GM18505 (cell line): ENCODE results near the gene LSR.
"Not testable (repeated sequence)": the region's sequence is repeated elsewhere in the genome, so short reads cannot be mapped to it uniquely, and the experiment has no call there.

Experiments used
- ATAC-seq: cut with Tn5 transposase; IDR thresholded peaks from one replicate; pipeline ENCODE4 v1.9.1; 2021; ENCODE audit not compliant: unreplicated experiment
- POLR2A ChIP-seq: IDR thresholded peaks from 4 replicates; pipeline ENCODE4 v1.6.1; 2011; ENCODE audit warnings: borderline replicate concordance; ENCODE audit not compliant: insufficient read depth, insufficient read length; ENCODE audit errors: extremely low read depth

Gene LSR

DNA sequence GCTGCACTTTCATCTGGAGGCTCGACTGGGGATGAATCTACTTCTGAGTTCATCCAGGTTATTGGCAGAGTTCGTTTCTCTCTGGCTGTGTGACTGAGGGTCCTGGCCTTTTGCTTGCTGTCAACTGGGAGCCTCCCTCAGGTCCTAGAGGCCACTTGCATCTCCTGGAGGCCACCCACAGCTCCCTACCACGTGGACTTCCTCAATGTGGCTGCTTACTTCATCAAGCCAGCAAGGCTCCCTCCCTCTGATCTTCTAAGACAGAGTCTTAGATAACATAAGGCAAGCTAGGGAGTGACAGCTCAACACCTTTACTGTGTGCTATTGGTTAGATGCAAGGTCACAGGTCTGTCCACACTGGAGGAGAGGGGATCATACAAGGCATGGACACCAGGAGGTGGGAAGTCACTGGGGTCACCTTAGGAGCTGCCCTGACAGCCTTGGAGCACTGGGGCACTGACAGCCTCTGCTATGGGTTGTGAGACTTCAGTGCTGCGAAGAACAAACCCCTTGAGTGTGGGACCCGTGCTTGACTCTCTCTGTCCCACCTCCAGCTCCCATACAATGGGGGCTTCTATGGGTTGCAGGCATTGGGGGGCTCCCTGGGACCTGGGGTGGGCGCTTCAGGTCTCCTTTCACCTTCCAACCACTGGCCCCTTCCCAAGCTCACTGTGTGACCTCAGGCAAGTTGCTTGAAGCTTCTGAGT, 25.6 kb upstream of the LSR start:
- TF ChIP-seq POLR2A, result no peak
- ATAC-seq, result no peak

DNA sequence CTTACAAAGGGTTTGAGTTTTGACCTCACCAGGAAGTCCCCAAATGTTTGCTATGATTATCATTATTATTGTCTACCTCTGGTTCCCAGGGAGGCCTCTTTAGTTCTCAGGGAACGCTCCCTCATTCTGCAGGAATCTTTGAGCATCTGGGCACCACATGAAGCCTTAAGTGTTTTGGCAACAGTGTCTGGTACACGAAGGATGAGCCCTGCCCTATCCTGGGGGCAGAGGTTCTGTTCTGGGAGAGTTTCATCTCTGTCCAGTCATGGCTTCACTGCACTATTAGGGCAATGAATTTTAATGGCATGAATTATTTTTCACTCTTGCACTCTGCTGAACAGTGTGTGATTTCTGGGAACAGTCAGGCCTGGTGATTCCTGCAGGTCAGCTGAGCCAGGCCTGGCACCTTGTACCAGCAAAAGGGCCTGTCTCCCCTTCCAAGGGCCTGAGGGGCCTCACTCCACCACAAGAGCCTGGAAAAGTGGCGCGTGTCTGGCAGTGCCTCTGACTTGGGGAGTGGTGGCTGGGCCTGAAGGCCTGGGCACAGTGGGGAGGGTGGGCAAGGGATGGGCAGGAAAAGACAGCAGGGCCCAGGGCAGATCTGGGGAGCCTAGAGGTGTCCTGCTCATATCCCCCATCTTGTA, 24.8 kb upstream of the LSR start:
- TF ChIP-seq POLR2A, result no peak
- ATAC-seq, result no peak

DNA sequence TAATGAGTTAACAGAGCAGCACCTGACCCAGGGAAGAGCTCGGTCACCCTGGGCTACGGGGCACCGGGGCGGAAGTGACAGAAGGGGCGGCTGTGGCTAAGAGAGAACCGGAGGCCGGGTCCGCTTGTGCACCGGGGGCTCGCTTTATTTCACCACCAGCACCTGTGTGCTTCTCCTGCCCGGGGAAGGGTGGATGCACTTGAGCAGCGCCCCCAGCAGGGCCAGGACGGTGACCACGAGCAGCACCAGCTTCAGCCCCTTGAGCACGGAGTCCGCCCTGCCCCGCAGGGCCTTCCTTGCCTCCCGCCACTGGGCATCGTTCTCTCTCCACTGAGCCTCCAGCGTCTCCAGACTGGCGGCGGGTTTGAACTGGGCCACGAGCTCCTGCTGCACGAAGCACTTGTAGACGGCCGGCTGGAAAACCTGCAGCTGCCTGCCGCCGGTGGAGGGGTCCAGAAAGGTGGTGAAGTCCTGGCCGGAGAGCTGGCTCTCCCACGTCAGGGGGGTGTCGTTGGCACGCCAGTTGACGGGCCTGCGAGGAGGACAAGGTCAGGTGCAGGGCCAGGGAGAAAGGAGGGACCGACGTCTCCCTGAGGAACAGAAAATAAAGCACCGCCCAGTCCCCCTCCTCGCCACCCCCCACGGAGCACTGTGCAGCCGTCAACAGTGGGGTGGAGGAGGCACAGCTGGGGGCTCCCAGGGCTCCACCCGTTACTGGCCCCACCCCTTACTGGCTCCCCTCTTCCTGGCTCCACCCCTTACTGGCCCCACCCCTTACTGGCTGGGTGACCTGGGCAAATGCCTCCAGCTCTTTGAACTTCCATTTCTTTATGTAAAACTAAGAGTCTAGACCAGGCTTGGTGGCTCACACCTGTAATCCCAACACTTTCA, 23.9 kb upstream of the LSR start:
- TF ChIP-seq POLR2A, result no peak
- ATAC-seq, result no peak

DNA sequence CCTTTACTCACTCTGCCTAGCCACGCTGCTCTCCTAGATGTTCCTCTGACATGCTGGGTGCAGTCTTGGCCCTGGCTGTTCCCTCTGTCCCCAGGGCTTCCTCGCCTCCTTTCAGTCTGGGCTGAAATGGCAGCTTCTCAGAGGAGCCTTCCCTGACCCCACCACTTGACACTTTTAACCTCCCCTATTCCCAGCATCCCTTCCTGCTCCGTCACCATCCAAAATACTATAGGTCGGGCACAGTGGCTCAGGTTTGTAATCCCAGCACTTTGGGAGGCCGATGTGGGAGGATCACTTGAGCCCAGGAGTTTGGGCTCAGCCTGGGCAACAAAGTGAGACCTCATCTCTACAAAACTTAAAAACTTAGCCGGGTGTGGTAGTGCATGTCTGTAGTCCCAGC, 22.9 kb upstream of the LSR start:
- no peak for TF ChIP-seq POLR2A
- no peak for ATAC-seq

DNA sequence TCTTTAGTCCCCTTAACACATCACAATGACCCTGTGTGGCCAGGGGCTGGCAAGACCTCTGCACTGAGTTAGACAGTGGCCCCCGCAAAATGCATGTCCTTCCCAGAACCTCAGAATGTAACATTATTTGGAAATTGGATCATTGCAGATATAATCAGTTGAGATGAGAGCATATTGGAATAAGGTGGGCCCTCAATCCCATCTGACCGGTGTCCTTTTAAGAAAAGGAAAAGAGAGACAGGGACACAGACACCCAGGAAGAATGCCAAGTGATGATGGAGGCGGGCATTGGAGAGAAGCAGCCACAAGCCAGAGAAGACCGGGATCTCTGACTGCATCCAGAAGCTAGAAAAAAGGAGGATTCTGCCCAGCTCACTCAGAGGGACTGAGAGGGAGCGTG, 22.1 kb upstream of the LSR start:
- TF ChIP-seq POLR2A, result no peak

DNA sequence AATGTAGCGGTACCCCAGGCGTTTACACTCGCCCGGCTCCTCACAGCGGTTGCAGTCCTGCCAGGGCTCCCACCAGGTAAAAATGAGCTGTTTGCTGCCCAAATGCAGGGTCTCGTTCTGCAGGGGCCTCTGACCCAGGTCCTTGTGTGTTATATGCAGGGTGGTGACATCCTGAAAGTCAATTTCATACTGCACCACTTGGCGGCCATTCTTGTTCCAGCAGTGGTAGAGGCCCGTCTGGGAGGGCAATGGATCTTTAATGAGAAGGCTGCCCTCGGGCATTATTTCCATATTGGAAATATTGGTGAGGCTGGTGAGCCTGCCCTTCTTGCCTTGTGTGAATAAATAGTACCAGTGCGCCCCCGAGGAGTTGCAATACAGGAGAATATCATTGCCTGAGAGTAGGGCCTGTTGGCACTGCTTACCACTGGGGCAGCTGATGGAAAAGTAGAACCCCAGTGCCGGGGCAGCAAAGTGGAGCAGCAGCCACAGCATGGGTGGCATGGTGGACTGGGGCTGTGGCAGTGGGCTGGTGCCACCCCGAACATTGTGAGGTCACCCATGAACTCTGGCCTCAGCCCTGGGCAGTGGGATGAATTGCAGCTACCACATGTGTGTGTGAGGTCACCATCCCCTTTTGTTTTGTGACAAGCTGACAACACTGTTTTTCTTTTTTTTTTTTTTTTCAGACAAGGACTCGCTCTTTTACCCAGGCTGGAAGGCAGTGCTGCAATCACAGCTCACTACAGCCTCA, 20.4 kb upstream of the LSR start, which contains the start of gene FAM187B:
FAM187B (minus strand) TSS at position 563 of the 754 bp plus-strand sequence; CDS start at position 504, 59 bp downstream.
- TF ChIP-seq POLR2A, result no peak
- no peak for ATAC-seq

More for the DNA sequence above, 22.1 kb upstream of the LSR start:
- no peak for ATAC-seq

DNA sequence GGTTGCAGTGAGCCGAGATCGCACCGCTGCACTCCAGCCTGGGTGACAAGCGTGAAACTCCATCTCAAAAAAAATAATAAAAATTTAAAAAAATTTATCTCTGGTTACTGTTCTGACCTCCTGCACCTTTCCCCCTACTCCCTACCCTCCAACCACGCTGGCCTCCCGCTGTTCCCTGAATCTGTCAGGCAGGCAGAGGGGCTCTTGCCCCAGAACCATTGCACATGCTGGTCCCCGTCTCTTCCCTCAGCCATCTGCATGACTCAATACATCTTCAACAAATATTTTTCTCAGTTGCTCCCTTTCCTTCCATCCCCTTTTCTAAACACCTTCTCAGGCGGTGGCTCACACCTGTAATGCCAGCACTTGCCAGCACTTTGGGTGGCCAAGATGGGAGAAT, 19.2 kb upstream of the LSR start:
- no peak for TF ChIP-seq POLR2A

DNA sequence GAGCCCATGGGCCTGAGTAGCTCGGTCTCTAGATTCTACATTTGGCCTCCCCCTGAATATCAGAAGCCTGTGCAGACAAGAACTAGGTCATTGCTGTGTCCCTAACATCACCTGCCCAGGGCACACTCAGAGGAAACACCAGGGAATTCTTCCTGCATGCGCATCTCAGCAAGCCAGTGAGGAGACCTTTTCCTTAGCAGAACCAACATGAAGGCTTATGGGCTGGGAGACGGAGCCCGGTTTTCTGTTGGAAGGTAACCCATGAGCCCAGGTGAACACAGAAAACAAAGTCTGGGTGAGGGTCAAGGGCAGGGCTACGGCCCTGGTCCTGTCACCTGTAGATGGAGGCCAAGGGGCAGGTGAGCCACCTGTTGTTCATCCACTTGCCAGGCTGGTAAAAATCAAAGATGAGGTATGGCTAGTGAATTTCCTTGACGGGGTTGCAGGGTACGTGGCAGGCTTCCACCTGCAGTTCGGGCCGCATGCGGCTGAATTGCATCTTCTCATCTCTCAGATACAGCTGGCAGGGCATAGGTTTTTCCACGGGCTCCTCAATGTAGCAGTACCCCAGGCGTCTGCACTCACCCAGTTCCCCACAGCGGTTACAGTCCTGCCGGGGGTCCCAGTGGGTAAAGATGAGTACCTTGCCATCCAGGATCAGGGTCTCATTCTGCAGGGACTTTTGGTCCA, 16.7 kb upstream of the LSR start:
- TF ChIP-seq POLR2A, result no peak
- no peak for ATAC-seq

More for the DNA sequence above, 19.2 kb upstream of the LSR start:
- no peak for ATAC-seq

DNA sequence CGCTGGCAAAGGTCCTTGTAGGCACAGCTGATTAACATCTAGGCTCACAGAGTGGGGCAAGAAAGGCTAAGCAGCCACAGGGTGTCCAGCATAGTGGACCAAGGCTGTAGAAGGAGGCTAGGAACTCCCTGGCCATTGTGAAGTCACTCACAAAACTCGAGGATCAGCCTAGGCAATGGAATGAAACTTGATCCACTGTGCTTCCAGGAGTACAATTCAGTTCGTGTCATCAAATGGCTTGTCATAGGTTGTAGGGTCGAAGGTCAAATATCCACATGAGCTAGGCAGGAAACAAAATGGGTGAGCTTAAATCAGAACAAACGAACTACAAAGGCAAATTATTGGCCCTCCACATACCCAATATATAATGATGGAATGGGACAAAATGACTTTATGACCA, 15.9 kb upstream of the LSR start:
- ATAC-seq, result no peak
- no peak for TF ChIP-seq POLR2A

DNA sequence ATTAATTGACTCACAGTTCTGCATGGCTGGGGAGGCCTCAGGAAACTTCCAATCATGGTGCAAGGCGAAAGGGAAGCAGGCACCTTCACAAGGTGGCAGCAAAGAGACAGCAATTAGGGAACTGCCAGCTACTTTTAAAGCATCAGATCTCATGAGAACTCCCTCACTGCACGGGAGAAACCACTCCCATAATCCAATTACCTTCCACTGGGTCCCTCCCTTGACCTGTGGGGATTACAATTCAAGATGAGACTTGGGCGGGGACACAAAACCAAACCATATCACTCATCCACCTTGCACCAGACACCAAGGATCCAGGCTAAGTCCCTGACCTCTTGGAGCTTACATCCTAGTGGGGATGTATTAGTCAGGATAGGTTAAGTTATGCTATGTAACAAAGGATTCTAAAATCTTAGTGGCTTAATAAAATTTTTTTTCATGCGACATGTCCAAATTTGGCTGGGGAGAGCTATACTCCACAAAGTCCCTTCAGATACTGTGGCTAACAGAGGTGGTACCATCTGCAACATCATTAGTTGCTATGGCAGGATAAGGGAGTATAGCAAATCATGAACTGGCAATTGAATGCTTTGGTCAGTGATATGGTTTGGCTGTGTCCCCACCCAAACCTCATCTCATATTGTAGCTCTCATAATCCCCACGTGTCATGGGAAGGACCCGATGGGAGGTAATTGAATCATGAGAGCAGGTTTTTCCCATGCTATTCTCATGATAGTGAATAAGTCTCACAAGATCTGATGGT, 12.0 kb upstream of the LSR start:
- no peak for TF ChIP-seq POLR2A
- no peak for ATAC-seq

DNA sequence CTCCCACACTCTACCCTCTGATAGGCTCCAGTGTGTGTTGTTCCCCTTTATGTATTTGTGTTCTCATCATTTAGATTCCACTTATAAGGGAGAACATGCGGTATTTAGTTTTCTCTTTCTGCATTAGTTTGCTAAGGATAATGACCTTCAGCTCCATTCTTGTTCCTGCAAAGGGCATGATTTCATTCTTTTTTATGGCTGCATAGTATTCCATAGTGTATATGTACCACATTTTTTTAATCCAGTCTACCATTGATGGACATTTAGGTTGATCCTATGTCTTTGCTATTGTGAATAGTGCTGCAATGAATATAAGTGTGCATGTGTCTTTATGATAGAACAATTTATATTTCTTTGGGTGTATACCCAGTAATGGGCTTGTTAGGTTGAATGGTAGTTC, 9.2 kb upstream of the LSR start:
- not testable (repeated sequence) for ATAC-seq

DNA sequence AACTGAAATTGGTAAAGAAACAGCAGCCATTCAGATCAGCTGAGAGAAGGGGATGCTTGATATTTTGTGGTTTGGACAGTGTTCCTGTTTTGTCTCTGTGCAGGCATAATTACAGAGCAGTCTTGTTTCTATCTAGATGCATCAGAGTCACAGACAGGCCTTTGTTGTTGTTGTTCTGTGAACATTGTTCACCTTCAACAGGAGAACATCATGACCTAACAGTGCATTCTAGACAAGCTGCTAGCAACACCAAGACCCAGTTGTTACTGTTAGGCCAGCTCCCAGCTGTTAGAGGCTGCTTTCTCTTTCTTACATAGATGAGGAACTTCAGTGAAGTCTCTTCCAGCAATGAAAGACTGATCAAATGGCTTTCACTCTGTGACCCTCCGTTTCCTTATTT, 8.5 kb upstream of the LSR start:
- no peak for TF ChIP-seq POLR2A
- ATAC-seq, result no peak

DNA sequence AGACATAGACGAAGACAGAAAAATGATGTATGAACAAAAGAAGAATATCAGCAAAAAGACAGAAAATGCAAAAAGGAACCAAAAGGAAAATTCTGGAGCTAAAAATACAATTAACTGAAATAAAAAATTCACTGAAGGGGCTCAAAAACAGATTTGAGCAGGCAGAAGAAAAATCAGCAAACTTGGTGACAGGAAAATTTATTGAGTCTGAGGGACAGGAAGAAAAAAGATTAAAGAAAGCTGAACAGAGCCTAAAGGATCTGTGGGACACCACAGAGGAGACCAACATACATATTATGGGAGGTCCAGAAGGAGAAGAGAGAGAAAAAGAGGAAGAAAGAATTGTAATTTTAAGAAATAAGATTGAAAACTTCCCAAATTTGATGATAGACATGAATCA, 7.4 kb upstream of the LSR start:
- TF ChIP-seq POLR2A, result no peak

More for the DNA sequence above, 7.4 kb upstream of the LSR start:
- ATAC-seq, result no peak
